HuH-7.5 (cell line): ENCODE measurements around the gene CCDC34.

Experiments used
- DNase-seq: peaks from one replicate; pipeline ENCODE4 v3.0.0; 2011; ENCODE audit warnings: low spot score

Gene CCDC34

DNA sequence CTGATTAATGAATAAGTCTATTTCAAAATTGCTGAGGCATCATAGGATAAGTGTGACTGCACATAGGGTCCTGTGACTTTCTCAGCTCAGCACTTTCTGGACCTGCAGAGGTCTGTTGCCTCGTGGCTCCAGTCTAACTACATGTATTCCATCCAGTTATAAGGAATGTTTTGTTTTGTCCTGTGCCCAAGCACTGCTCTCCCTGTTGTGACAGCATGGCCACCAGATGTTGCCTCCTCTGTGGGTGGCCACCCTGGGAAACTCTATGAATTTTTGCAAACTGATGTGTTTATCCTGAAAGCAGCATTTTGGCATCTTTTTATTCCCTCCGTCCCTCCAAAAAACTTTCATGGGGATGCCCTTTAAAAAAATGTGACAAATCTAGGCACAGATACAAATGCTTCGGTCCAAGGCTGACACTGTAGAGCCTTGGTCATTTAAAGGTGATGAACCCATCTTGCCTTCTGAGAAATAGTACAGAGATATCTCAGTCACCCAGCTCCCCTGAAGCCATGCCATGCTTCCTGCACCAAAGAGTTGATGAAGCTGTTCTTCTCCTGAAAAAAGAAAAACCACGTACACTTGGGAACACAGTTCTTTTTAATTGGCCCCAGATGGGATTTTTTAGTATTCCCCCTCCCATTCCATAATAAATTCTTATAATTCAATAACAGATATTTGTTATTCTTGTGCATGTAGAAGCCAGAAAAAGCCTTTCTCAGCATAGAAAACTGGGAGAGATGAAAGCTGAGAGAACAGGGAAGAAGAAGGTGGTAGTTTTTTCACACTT, 72.6 kb downstream of the CCDC34 start:
- no peak for DNase-seq
